ENCODE results near the gene UBIAD1. TPM values are rescaled to one million over a fixed set of nuclear protein-coding genes. Genes with fewer than 3 reads are reported as not detected.

UBIAD1 gene
- total and polyA plus RNA-seq, 2 of the 4 experiments (the other 2 are of a cell fraction), result 6.3 to 9.5 TPM

GRCh38 chr1:11291049-11291448, 18.1 kb downstream of the UBIAD1 start:
- Histone ChIP-seq H2BK15ac (ENCODE audit: low read depth, low read length) (no peak overlapping the region), H3K23ac (ENCODE audit: low read depth, low read length) (no peak overlapping the region), H2AFZ (replicated peaks; ENCODE audit: low read length, poor library complexity) (no peak overlapping the region), H4K91ac (ENCODE audit: insufficient read depth, low read depth, low read length) (no peak overlapping the region), H2BK20ac (ENCODE audit: low read depth, low read length) (no peak overlapping the region), H3K9me3 (ENCODE audit: control insufficient read depth, insufficient read depth, low read length) (no peaks in the 10 kb centered on the region), H3K4ac (ENCODE audit: low read depth, low read length) (no peak overlapping the region), H3K4me1 (ENCODE audit: control insufficient read depth, insufficient read depth, low read length) (peaks cover 8% of the 10 kb centered on the region), H3K4me3 (ENCODE audit: insufficient read depth, low read depth, low read length) (no peak overlapping the region), H3K27ac (ENCODE audit: insufficient read depth, low read length) (no peak overlapping the region), H3K18ac (ENCODE audit: low read depth, low read length) (no peak overlapping the region), H3K14ac (replicated peaks; ENCODE audit: low read depth, low read length) (no peak overlapping the region), H3K27me3 (ENCODE audit: control insufficient read depth, insufficient read depth, low read length) (no peaks in the 10 kb centered on the region), H3K9ac (ENCODE audit: low read depth, low read length) (no peak overlapping the region), H2AK9ac (replicated peaks; ENCODE audit: low read depth, low read length, poor library complexity) (no peak overlapping the region), H3K79me1 (ENCODE audit: low read depth in 1 of 2, low read length in 2 of 2) (peaks cover 3 to 10% of the 10 kb centered on the region in 2 experiments; a peak in 2 of 4 replicates), H4K8ac (ENCODE audit: low read depth in 2 of 2, low read length in 2 of 2) (no peak overlapping the region), H3K4me2 (ENCODE audit: low read depth, low read length) (no peak overlapping the region), H2BK120ac (ENCODE audit: low read depth, low read length) (no peak overlapping the region), H2BK5ac (ENCODE audit: low read depth, low read length, poor library complexity, severe bottlenecking) (no peak overlapping the region), H4K20me1 (ENCODE audit: insufficient read depth, low read length) (peaks cover 11% of the 10 kb centered on the region; the same call in 1 of the 2 replicates), H3K36me3 (ENCODE audit: control insufficient read depth, insufficient read depth, low read length) (peaks cover 5% of the 10 kb centered on the region; the same call in 1 of the 2 replicates), H2AK5ac (ENCODE audit: low read depth, low read length) (no peak overlapping the region), H3K9me1 (ENCODE audit: insufficient read depth, low read length) (peaks cover 11% of the 10 kb centered on the region; the same call in 1 of the 2 replicates), H4K5ac (ENCODE audit: low read depth, low read length) (no peak overlapping the region), H3K56ac (ENCODE audit: extremely low read depth, insufficient read depth, low read length) (no peak overlapping the region)
- ChIA-PET CTCF (no interaction called here), POLR2A (ENCODE audit: unreplicated experiment) (no interaction called here)
- in situ Hi-C loops (cut with MboI; ENCODE audit: low sequenced_read_pairs) (no loop called here), intact Hi-C loops (cut with micrococcal nuclease) (no loop called here), dilution Hi-C loops (cut with HindIII; ENCODE audit: low sequenced_read_pairs, unreplicated experiment) (no loop called here)
- no TSS peak for BruUV-seq (replicated peaks)
- DNase-seq, result no peak
- no CpG with 5 or more reads among the region's 2 CpGs for WGBS, 2 experiments (ENCODE audit: extremely low coverage in 2 of 2, insufficient read length in 1 of 2)
- TF ChIP-seq CEBPB (IDR thresholded peaks at IDR 0.05; ENCODE audit: low read depth, low read length) (no peak), MAFK (IDR thresholded peaks at IDR 0.05; ENCODE audit: low read depth, low read length) (no peak), FOS (IDR thresholded peaks at IDR 0.05; ENCODE audit: low read depth, low read length) (no peak)
- ATAC-seq (ENCODE audit: low read depth), result no peak
